GM18870 (cell line): ENCODE results near the gene TUBA1B.
"Not testable (repeated sequence)": the region's sequence is repeated elsewhere in the genome, so short reads cannot be mapped to it uniquely, and the experiment has no call there.

Experiments
- ATAC-seq: cut with Tn5 transposase; IDR thresholded peaks from one replicate; pipeline ENCODE4 v1.9.1; 2021; ENCODE audit warnings: moderate library complexity; ENCODE audit not compliant: unreplicated experiment

Gene TUBA1B

GRCh38 chr12:49127971-49128370, 3.2 kb downstream of the TUBA1B start:
- not testable (repeated sequence) for ATAC-seq

GRCh38 chr12:49126852-49127763, 4.1 kb downstream of the TUBA1B start:
- ATAC-seq = no peak

GRCh38 chr12:49121047-49121696, 10.0 kb downstream of the TUBA1B start:
- ATAC-seq = no peak

- no peak for ATAC-seq
Observed at GRCh38 chr12:49111206-49111605, 20.0 kb downstream of the TUBA1B start.

GRCh38 chr12:49110464-49111155, 20.6 kb downstream of the TUBA1B start, which contains the start of gene LMBR1L:
LMBR1L (minus strand) TSS chr12:49110847; CDS start chr12:49110555, 292 bp downstream.
- peak; percentile 96 for ATAC-seq

GRCh38 chr12:49109641-49110463, 21.3 kb downstream of the TUBA1B start:
- no peak for ATAC-seq

GRCh38 chr12:49108958-49109404, 22.2 kb downstream of the TUBA1B start:
- ATAC-seq = no peak

- no peak for ATAC-seq
Observed at GRCh38 chr12:49105504-49106084, 25.6 kb downstream of the TUBA1B start.

GRCh38 chr12:49104822-49105221, 26.4 kb downstream of the TUBA1B start:
- no peak for ATAC-seq

- ATAC-seq = no peak
Observed at GRCh38 chr12:49100380-49100779, 30.8 kb downstream of the TUBA1B start.

GRCh38 chr12:49098703-49099102, 32.5 kb downstream of the TUBA1B start:
- no peak for ATAC-seq

- ATAC-seq = no peak
Observed at GRCh38 chr12:49098035-49098451, 33.2 kb downstream of the TUBA1B start.

GRCh38 chr12:49097381-49097780, 33.8 kb downstream of the TUBA1B start:
- ATAC-seq = no peak

- no peak for ATAC-seq
Observed at GRCh38 chr12:49094975-49095365, 36.2 kb downstream of the TUBA1B start.

GRCh38 chr12:49094160-49094974, 36.8 kb downstream of the TUBA1B start, which contains the start of gene DHH:
DHH (minus strand) TSS chr12:49094801; CDS start chr12:49094512, 289 bp downstream.
- ATAC-seq = no peak

- no peak for ATAC-seq
Observed at GRCh38 chr12:49093792-49094159, 37.4 kb downstream of the TUBA1B start.

- ATAC-seq = no peak
Observed at GRCh38 chr12:49092816-49093406, 38.3 kb downstream of the TUBA1B start.

GRCh38 chr12:49092086-49092815, 38.9 kb downstream of the TUBA1B start:
- ATAC-seq = no peak
